Liver (tissue), 6 donors: ENCODE measurements around the gene COL6A2. TPM values are rescaled to one million over a fixed set of nuclear protein-coding genes. Genes with fewer than 3 reads are reported as not detected.

Experiments
- polyA plus RNA-seq, 2 donors: library from polyadenylated mRNA; stranded (reverse) in 1 of 2; unstranded in 1 of 2; fragments of 200-250 nt in 1 of 2; fragments of >200 nt in 1 of 2; fragmentation: Nextera tagmentation in 1 of 2; extraction: Ambion mirVana in 1 of 2; gene quantifications; one replicate each; pipeline versions ENCODE4 v1.2.1 to v1.2.3, GENCODE V29; 2013 to 2015
- small RNA-seq: library from RNA; depleted of rRNA; stranded (forward); fragments of <200 nt; gene quantifications from one replicate; pipeline ENCODE3, GENCODE V24; 2014
- total RNA-seq, 2 donors: library from RNA; depleted of rRNA; stranded (reverse); fragments of >200 nt; gene quantifications; one replicate each; pipeline ENCODE4 v1.2.3, GENCODE V29; 2014
- TF ChIP-seq, protein P1 (sequence below): IDR thresholded peaks from 2 replicates; pipeline ENCODE4 v1.6.1; 2016; ENCODE audit warnings: antibody characterized with exemption, mild to moderate bottlenecking
- donor health status: healthy.
- donor health status: healthy.
- donor health status: healthy.

The COL6A2 gene
- total and polyA plus RNA-seq, 4 donors = 5.8 to 80.8 (median 41.7) TPM

DNA sequence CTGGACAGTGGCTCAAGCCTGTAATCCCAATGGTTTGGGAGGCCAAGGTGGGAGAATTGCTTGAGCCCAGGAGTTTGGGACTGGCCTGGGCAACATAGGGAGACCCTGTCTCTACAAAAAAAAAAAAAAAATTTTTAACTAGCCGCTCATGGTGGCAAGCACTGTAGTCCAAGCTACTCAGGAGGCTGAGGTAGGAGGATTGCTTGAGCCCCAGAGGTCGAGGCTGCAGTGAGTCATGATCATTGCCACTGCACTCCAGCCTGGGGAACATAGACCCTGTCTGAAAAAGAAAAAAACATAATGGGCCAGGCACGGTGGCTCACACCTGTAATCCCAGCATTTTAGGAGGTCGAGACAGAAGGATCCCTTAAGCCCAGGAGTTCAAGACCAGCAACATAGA is 81.0 kb downstream of the COL6A2 start (continued):
- TF ChIP-seq, protein P1, sequence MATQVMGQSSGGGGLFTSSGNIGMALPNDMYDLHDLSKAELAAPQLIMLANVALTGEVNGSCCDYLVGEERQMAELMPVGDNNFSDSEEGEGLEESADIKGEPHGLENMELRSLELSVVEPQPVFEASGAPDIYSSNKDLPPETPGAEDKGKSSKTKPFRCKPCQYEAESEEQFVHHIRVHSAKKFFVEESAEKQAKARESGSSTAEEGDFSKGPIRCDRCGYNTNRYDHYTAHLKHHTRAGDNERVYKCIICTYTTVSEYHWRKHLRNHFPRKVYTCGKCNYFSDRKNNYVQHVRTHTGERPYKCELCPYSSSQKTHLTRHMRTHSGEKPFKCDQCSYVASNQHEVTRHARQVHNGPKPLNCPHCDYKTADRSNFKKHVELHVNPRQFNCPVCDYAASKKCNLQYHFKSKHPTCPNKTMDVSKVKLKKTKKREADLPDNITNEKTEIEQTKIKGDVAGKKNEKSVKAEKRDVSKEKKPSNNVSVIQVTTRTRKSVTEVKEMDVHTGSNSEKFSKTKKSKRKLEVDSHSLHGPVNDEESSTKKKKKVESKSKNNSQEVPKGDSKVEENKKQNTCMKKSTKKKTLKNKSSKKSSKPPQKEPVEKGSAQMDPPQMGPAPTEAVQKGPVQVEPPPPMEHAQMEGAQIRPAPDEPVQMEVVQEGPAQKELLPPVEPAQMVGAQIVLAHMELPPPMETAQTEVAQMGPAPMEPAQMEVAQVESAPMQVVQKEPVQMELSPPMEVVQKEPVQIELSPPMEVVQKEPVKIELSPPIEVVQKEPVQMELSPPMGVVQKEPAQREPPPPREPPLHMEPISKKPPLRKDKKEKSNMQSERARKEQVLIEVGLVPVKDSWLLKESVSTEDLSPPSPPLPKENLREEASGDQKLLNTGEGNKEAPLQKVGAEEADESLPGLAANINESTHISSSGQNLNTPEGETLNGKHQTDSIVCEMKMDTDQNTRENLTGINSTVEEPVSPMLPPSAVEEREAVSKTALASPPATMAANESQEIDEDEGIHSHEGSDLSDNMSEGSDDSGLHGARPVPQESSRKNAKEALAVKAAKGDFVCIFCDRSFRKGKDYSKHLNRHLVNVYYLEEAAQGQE = no peak

Small RNAs within 50 kb of the gene (small RNA-seq; reads per million reads assigned to genes)
- not detected for gene PSMA6P3

Other genes with a start within 250 kb of the COL6A2 start
- 10 to 100 TPM; 34.9 to 36.5 TPM for gene COL6A1, start 116.3 kb upstream of the COL6A2 start, total RNA-seq
- 10 to 100 TPM; 16.9 to 82.0 TPM for gene COL6A1, start 116.3 kb upstream of the COL6A2 start, polyA plus RNA-seq
- gene FTCD, start 57.5 kb downstream of the COL6A2 start, total RNA-seq = 100 to 1,000 TPM; 168 to 178 TPM
- 100 to 1,000 TPM; 130 to 182 TPM for gene FTCD, start 57.5 kb downstream of the COL6A2 start, polyA plus RNA-seq
- gene SPATC1L, start 86.3 kb downstream of the COL6A2 start, total RNA-seq = 1 to 10 TPM in 1 of 2 donors, under 1 TPM in 1; 0.33 to 3.5 TPM
- 1 to 10 TPM in 1 of 2 donors, under 1 TPM in 1; 0.36 to 1.2 TPM for gene SPATC1L, start 86.3 kb downstream of the COL6A2 start, polyA plus RNA-seq
- 100 to 1,000 TPM; 142 to 194 TPM for gene LSS, start 130.7 kb downstream of the COL6A2 start, total RNA-seq
- gene LSS, start 130.7 kb downstream of the COL6A2 start, polyA plus RNA-seq = 10 to 100 TPM; 27.6 to 36.7 TPM
- gene MCM3AP, start 187.5 kb downstream of the COL6A2 start, total RNA-seq = 10 to 100 TPM; 44.9 to 58.1 TPM
- gene MCM3AP, start 187.5 kb downstream of the COL6A2 start, polyA plus RNA-seq = 10 to 100 TPM; 15.5 to 22.1 TPM
- gene YBEY, start 188.2 kb downstream of the COL6A2 start, total RNA-seq = 10 to 100 TPM in 1 of 2 donors, 1 to 10 TPM in 1; 6.3 to 11.3 TPM
- 10 to 100 TPM in 1 of 2 donors, 1 to 10 TPM in 1; 8.7 to 11.8 TPM for gene YBEY, start 188.2 kb downstream of the COL6A2 start, polyA plus RNA-seq
- 10 to 100 TPM in 1 of 2 donors, under 1 TPM in 1; 0.75 to 17.7 TPM for gene C21orf58, start 225.8 kb downstream of the COL6A2 start, total RNA-seq
- under 1 TPM; 0.59 to 0.61 TPM for gene C21orf58, start 225.8 kb downstream of the COL6A2 start, polyA plus RNA-seq
- gene PCNT, start 226.0 kb downstream of the COL6A2 start, total RNA-seq = 10 to 100 TPM; 22.5 to 36.8 TPM
- gene PCNT, start 226.0 kb downstream of the COL6A2 start, polyA plus RNA-seq = 1 to 10 TPM; 6.7 to 7.9 TPM